SH-SY5Y (cell line): ENCODE data around the gene C16orf78.

Experiments
- GATA2 ChIP-seq: IDR thresholded peaks from 2 replicates; pipeline ENCODE4 v1.6.1; 2011; ENCODE audit warnings: mild to moderate bottlenecking, low read depth, low read length
- GATA3 ChIP-seq: IDR thresholded peaks from 2 replicates; pipeline ENCODE4 v1.6.1; 2011; ENCODE audit warnings: low read depth, mild to moderate bottlenecking, low read length, moderate library complexity

- TF ChIP-seq GATA3 = no peak
- TF ChIP-seq GATA2 = no peak
Observed at GRCh38 chr16:49446805-49447204, 73.2 kb downstream of the C16orf78 start.
